HL-60 (cell line): ENCODE results near the gene HRAS.

Source experiments
- DNase-seq, 2 experiments: peaks; one replicate each; pipeline ENCODE4 v3.0.0-alpha.2; 2010 to 2020; ENCODE audit warnings: low read depth in 1 of 2, low spot score in 1 of 2
- H3K27ac ChIP-seq: fragments of 250-450 bp; sonication (Bioruptor Pico); replicated peaks from 2 replicates; pipeline ENCODE4 v1.5.1; 2020; ENCODE audit warnings: mild to moderate bottlenecking, moderate library complexity
- H3K27me3 ChIP-seq: fragments of 250-450 bp; sonication (Bioruptor Pico); 2 replicates; pipeline ENCODE4 v1.5.1; 2021; ENCODE audit warnings: mild to moderate bottlenecking, moderate library complexity; ENCODE audit not compliant: insufficient read depth, poor library complexity, severe bottlenecking
- H3K4me3 ChIP-seq: replicated peaks from 2 replicates; pipeline ENCODE4 v1.5.1; 2011; ENCODE audit warnings: mild to moderate bottlenecking, control low read depth, low read length; ENCODE audit not compliant: insufficient read depth
- CTCF ChIP-seq: IDR thresholded peaks from one replicate; pipeline ENCODE4 v1.5.1; 2011; ENCODE audit warnings: low read length, control low read depth, inconsistent platforms; ENCODE audit not compliant: insufficient read depth
- GABPA ChIP-seq: IDR thresholded peaks from 2 replicates; pipeline ENCODE4 v1.6.1; 2012; ENCODE audit warnings: low read depth
- POLR2AphosphoS5 ChIP-seq: IDR thresholded peaks from 2 replicates; pipeline ENCODE4 v1.6.1; 2012; ENCODE audit warnings: low read depth
- REST ChIP-seq: IDR thresholded peaks from 2 replicates; pipeline ENCODE4 v1.6.1; 2012; ENCODE audit warnings: low read depth; ENCODE audit not compliant: insufficient replicate concordance
- SPI1 ChIP-seq: IDR thresholded peaks from 2 replicates; pipeline ENCODE4 v1.6.1; 2012; ENCODE audit warnings: low read depth, mild to moderate bottlenecking, borderline replicate concordance
- long read RNA-seq: library from polyadenylated mRNA; unstranded; transcript quantifications from one replicate; pipeline ENCODE4 v2.0.0, GENCODE V29; 2020

The HRAS gene
- long read RNA-seq, result 0 reads

- TF ChIP-seq SPI1 (no peak), CTCF (no peak), GABPA (peak; percentile 71), POLR2AphosphoS5 (peak; percentile 15; the same call in 1 of the 2 replicates)
- peak; percentile 88 to 91 for DNase-seq
- H3K4me3 ChIP-seq, result peak within 1 kb of the TSS; percentile 84
- H3K27me3 ChIP-seq, result no peaks in the 10 kb centered on the region
- H3K27ac ChIP-seq, result peak within 1 kb of the TSS; percentile 57
Observed at GRCh38 chr11:535519-536454, at the start of gene HRAS. Gene HRAS (minus strand): TSS chr11:535576.

- H3K27ac ChIP-seq, result no peak overlapping the region
- DNase-seq, result no peak
- H3K27me3 ChIP-seq, result no peaks in the 10 kb centered on the region
- TF ChIP-seq REST (no peak), POLR2AphosphoS5 (no peak), CTCF (no peak), SPI1 (no peak), GABPA (no peak)
- no peak overlapping the region for H3K4me3 ChIP-seq
Observed at GRCh38 chr11:584287-584686, 48.9 kb upstream of the HRAS start.

- no peak overlapping the region for H3K27ac ChIP-seq
- no peaks in the 10 kb centered on the region for H3K27me3 ChIP-seq
- TF ChIP-seq GABPA (no peak), SPI1 (no peak), REST (no peak), POLR2AphosphoS5 (no peak), CTCF (no peak)
- DNase-seq, result no peak
- no peak overlapping the region for H3K4me3 ChIP-seq
Observed at GRCh38 chr11:581752-582151, 46.4 kb upstream of the HRAS start.
